Astrocyte of the cerebellum (primary cell): ENCODE results near the gene RCAN3.
"Not testable (repeated sequence)": the region's sequence is repeated elsewhere in the genome, so short reads cannot be mapped to it uniquely, and the experiment has no call there.

Source experiments
- DNase-seq: peaks from one replicate; pipeline ENCODE4 v3.0.0-alpha.2; 2011; ENCODE audit warnings: low read depth
- H3K4me3 ChIP-seq: 2 replicates; pipeline ENCODE4 v1.5.1; 2011; ENCODE audit warnings: mild to moderate bottlenecking, low read depth, low read length, moderate library complexity
- in situ Hi-C: cut with HindIII; loops from 2 replicates; pipeline ENCODE4 v1.10.0; 2017; ENCODE audit warnings: low sequenced_read_pairs
- TF ChIP-seq, protein P1 (sequence below): IDR thresholded peaks from 2 replicates; pipeline ENCODE4 v1.5.1; 2012; ENCODE audit warnings: low read length, low read depth, moderate library complexity, mild to moderate bottlenecking; ENCODE audit errors: missing control alignments

RCAN3 gene

GRCh38 chr1:24545662-24546061, 43.0 kb downstream of the RCAN3 start:
- TF ChIP-seq, protein P1, sequence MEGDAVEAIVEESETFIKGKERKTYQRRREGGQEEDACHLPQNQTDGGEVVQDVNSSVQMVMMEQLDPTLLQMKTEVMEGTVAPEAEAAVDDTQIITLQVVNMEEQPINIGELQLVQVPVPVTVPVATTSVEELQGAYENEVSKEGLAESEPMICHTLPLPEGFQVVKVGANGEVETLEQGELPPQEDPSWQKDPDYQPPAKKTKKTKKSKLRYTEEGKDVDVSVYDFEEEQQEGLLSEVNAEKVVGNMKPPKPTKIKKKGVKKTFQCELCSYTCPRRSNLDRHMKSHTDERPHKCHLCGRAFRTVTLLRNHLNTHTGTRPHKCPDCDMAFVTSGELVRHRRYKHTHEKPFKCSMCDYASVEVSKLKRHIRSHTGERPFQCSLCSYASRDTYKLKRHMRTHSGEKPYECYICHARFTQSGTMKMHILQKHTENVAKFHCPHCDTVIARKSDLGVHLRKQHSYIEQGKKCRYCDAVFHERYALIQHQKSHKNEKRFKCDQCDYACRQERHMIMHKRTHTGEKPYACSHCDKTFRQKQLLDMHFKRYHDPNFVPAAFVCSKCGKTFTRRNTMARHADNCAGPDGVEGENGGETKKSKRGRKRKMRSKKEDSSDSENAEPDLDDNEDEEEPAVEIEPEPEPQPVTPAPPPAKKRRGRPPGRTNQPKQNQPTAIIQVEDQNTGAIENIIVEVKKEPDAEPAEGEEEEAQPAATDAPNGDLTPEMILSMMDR = no peak
- no peak for DNase-seq
- H3K4me3 ChIP-seq = no peak overlapping the region
- in situ Hi-C loops = no loop called here

- in situ Hi-C loops = no loop called here
- H3K4me3 ChIP-seq = no peak overlapping the region
- TF ChIP-seq, protein P1 = no peak
- DNase-seq = no peak
Observed at GRCh38 chr1:24547195-24547594, 44.6 kb downstream of the RCAN3 start.

GRCh38 chr1:24548070-24548469, 45.4 kb downstream of the RCAN3 start:
- TF ChIP-seq, protein P1 = no peak
- in situ Hi-C loops = no loop called here
- no peak overlapping the region for H3K4me3 ChIP-seq
- DNase-seq = no peak

DNA sequence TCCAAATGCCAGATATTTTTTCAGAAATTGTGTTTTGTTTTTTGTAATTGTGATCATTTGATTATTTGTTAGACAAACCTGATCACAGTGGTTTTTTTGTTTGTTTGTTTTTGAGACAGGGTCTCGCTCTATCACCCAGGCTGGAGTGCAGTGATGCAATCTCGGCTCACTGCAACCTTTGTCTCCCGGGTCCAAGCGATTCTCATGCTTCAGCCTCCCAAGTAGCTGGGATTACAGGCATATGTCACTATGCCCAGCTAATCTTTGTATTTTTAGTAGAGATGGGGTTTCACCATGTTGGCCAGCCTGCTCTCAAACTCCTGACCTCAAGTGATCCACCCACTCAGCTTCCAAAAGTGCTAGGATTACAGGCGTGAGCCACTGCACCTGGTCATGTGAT, 46.6 kb downstream of the RCAN3 start:
- H3K4me3 ChIP-seq, DNase-seq, in situ Hi-C loops: not testable (repeated sequence)

- no peak for DNase-seq
- TF ChIP-seq, protein P1 = no peak
- in situ Hi-C loops = no loop called here
- H3K4me3 ChIP-seq = no peak overlapping the region
Observed at GRCh38 chr1:24551290-24551959, 48.8 kb downstream of the RCAN3 start.

DNA sequence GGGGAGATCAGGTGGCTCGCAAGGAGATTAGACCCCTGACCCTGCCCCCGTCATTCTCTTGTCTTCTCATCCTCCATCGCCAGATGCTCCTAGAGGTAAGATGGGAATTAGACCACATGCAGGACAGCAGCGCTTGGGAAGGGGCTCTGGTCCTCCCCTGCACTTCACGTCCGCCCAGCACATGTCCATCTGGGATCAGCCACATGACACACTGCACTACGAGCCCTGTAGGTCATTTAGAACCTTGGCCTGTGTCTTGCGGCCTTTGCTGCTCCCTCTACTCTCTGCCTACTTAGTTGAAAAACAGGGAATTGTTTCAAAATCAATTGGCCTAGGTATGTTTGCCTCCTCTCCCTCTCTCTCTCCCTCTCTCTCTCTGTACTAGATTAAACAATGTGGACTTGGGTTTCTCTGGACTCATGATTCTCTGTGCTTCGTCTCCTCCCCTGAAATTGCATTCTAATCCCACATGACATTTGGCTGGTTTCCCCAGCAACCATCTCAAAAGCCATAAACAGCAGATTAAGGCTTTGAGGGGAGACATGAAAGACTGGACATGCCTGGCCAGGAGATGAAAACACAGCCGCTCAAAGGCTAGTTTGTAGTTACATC, 49.4 kb downstream of the RCAN3 start:
- in situ Hi-C loops = no loop called here
- TF ChIP-seq, protein P1 = no peak
- no peak overlapping the region for H3K4me3 ChIP-seq
- no peak for DNase-seq

DNA sequence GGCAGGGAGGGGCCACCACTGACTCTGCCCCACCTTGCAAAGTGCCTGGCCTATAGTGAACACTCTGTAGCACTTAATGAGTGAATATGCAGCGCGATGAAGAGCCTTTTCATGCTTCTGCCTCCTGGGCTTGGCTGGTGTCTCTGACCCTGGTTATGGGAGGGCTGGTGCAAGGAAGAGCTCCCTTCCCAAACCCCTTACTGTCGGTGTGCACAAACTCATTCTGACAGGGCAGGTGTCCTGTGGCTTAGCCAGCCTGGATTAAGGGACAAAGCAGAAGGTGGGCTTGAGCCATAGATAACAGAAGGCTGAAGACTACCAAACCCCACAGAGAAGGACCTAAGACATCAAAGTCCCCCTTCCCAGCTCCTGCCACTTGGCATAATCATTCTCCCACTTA, 51.3 kb downstream of the RCAN3 start:
- no peak overlapping the region for H3K4me3 ChIP-seq
- in situ Hi-C loops = no loop called here
- no peak for DNase-seq
- TF ChIP-seq, protein P1 = no peak
